Measurements from ENCODE around the gene LPP.

The LPP gene

DNA sequence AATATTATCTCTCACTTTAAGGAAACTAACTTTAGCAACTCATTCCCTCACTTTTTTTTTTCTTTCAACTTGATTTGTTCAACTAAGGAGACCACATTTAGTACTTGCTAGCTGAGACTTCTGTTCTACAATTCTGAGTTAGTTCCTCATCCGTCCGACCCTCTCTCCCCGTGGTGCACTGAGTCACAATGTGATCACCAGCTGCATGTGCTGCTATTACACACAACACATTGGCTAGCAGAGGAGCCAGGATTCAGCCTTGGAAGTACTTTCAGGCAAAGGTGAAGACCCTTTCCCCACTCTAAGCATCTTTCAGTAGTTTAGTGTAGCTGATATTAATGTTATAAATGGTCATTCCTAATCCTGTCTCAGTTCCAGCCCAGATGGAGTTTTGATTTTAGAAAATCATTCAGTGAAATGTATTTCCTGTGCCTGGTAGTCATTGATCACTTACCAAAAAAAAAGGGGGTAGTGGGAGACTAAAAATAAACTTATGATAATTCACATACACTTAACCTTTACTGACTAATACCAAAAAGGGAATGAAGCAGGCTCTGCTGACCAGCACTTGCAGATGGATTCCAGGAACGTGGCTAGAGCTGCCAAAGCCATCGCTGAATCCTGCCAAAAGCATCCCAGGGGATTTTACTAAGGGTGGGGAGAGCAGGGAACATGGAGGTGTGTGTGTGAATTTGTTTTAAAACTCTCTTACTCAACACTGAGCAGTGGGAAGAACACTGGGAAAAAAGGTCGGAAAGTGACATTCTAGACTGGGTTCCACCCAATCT, 424.8 kb downstream of the LPP start:
- no peaks in the 10 kb centered on the region for H3K9me3 ChIP-seq (ENCODE audit: control insufficient read depth, insufficient read depth, low read length)
- H3K9ac ChIP-seq (ENCODE audit: low read depth, low read length): no peak overlapping the region
- no peak overlapping the region for H3K27ac ChIP-seq (ENCODE audit: low read depth, low read length)
- H3K4me3 ChIP-seq (ENCODE audit: low read depth, low read length): no peak overlapping the region
- no peaks in the 10 kb centered on the region for H3K36me3 ChIP-seq (ENCODE audit: control insufficient read depth, insufficient read depth, low read length)
- no peaks in the 10 kb centered on the region for H3K27me3 ChIP-seq (ENCODE audit: control insufficient read depth, insufficient read depth, low read length)
- peaks cover 2% of the 10 kb centered on the region; the same call in 1 of the 2 replicates for H3K4me1 ChIP-seq (ENCODE audit: control insufficient read depth, insufficient read depth, low read length)

DNA sequence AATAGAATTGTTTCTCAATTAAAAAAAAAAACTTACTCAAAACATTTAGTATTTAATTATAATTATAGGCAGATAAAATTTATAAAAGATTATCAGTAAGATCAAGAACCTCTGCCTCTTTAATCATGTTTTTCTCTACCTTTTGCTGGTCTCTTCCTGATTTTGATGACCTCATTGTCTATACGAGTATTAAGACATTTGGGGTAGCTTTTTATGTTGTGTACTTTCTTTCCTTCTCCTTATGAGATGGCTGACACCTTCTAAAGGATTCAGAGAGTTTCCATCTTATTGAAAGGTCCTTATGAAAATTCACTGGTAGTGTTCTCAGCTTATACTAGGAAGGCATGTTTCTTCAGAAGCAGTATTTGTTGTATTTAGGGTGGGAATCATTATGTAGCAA, 426.3 kb downstream of the LPP start:
- H3K4me3 ChIP-seq (ENCODE audit: low read depth, low read length): no peak overlapping the region
- no peaks in the 10 kb centered on the region for H3K36me3 ChIP-seq (ENCODE audit: control insufficient read depth, insufficient read depth, low read length)
- H3K9ac ChIP-seq (ENCODE audit: low read depth, low read length): no peak overlapping the region
- no peaks in the 10 kb centered on the region for H3K9me3 ChIP-seq (ENCODE audit: control insufficient read depth, insufficient read depth, low read length)
- H3K4me1 ChIP-seq (ENCODE audit: control insufficient read depth, insufficient read depth, low read length): peaks cover 14% of the 10 kb centered on the region
- no peak overlapping the region for H3K27ac ChIP-seq (ENCODE audit: low read depth, low read length)
- H3K27me3 ChIP-seq (ENCODE audit: control insufficient read depth, insufficient read depth, low read length): no peaks in the 10 kb centered on the region

DNA sequence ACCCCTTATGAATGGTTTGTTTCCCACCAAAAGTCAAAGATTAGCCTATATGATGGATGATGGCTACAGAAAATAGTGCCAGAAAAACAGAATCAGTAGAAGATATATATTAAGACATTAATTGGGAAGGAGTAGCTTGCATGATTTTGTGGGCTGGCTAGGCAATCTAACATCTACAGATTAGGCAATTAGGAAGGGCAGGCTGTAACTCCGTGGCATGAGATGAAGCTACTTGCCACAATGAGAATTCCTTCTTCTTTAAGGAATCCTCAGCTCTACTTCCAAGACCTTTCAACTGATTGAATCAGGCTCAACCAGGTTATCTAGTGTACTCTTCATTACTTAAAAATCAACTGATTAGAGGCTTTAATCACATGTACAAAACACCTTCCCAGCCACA, 426.7 kb downstream of the LPP start:
- no peaks in the 10 kb centered on the region for H3K9me3 ChIP-seq (ENCODE audit: control insufficient read depth, insufficient read depth, low read length)
- no peak overlapping the region for H3K27ac ChIP-seq (ENCODE audit: low read depth, low read length)
- no peaks in the 10 kb centered on the region for H3K27me3 ChIP-seq (ENCODE audit: control insufficient read depth, insufficient read depth, low read length)
- no peak overlapping the region for H3K4me3 ChIP-seq (ENCODE audit: low read depth, low read length)
- H3K36me3 ChIP-seq (ENCODE audit: control insufficient read depth, insufficient read depth, low read length): no peaks in the 10 kb centered on the region
- H3K4me1 ChIP-seq (ENCODE audit: control insufficient read depth, insufficient read depth, low read length): peaks cover 18% of the 10 kb centered on the region
- H3K9ac ChIP-seq (ENCODE audit: low read depth, low read length): no peak overlapping the region

DNA sequence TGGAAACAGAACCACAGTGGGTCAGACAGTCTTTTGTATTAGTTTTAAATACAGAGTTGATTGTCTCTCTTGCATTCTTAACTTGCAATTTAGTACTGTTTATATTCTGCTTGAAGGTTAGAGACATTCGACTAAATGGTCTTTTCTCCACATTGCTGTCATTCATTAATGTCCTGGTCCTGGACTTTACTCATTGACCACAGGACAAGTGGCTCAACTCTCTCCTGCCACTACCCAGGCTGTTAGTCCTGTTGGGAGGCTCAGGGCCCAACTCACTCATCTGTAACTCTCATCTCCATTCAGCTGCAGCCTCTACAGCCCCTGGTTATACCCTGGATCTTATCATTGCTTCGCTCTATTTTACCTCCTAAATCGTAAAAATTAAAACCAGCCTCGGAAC, 427.4 kb downstream of the LPP start:
- Histone ChIP-seq H3K9ac (ENCODE audit: low read depth, low read length) (no peak overlapping the region), H3K4me3 (ENCODE audit: low read depth, low read length) (no peak overlapping the region), H3K4me1 (ENCODE audit: control insufficient read depth, insufficient read depth, low read length) (peaks cover 18% of the 10 kb centered on the region), H3K9me3 (ENCODE audit: control insufficient read depth, insufficient read depth, low read length) (no peaks in the 10 kb centered on the region), H3K27ac (ENCODE audit: low read depth, low read length) (no peak overlapping the region), H3K27me3 (ENCODE audit: control insufficient read depth, insufficient read depth, low read length) (no peaks in the 10 kb centered on the region), H3K36me3 (ENCODE audit: control insufficient read depth, insufficient read depth, low read length) (no peaks in the 10 kb centered on the region)

DNA sequence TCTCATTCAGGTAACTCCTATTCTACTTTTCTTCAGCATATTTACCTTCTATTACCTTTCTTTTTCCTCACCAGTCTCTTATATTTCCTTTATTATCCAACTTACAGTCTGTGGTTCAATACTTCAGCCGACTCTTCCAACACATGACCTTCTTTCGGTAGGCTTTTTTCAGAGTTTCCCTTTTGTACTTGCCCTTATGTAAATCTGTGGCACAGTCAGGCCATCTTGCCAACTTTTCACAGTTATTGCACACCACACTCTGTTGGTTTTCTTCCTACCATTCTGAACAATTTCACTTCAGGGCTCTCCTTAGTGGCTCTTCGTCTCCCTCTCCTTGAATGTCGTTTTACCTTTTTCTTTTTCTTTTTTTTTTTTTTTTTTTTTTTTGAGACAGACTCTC, 427.8 kb downstream of the LPP start:
- H3K4me1 ChIP-seq (ENCODE audit: control insufficient read depth, insufficient read depth, low read length): peaks cover 18% of the 10 kb centered on the region
- H3K9me3 ChIP-seq (ENCODE audit: control insufficient read depth, insufficient read depth, low read length): no peaks in the 10 kb centered on the region
- H3K9ac ChIP-seq (ENCODE audit: low read depth, low read length): no peak overlapping the region
- H3K4me3 ChIP-seq (ENCODE audit: low read depth, low read length): no peak overlapping the region
- no peaks in the 10 kb centered on the region for H3K36me3 ChIP-seq (ENCODE audit: control insufficient read depth, insufficient read depth, low read length)
- H3K27ac ChIP-seq (ENCODE audit: low read depth, low read length): no peak overlapping the region
- no peaks in the 10 kb centered on the region for H3K27me3 ChIP-seq (ENCODE audit: control insufficient read depth, insufficient read depth, low read length)

DNA sequence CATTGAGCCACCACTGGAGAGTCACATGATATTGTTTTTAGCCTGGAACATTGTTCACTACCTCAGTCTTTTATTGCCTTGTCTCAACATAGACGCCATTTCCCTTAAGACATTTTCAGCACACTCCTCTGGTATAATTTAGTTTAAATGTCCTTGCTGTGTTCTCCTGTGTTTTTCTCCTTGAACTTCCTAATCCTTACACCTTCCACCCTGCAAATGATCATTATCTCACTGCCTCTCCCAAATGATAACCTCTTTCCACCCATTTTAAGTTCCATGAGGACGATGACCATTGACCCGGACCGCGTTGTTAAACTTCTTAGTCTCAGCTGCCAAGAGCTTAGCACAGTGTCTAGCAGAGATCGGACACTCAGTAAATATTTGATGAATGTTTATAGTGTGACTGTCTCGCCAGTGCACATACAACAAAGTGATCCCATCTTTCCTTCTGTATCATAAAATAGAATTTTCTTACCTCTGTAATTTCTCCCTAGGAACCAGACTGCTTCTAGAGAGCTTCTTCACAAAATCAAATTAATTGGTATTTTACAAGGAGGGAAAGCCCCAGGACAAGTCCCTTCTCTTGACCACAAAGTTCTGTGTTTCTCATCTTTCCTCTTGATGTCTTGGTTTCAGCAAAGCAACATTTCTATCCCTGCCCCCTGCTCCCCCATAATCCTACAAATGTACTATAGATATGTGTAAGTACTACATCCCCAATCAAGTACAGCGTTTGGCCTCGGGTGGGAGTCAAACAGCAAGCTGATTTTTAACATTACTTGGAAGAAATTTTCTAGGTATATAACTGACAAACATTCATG, 429.6 kb downstream of the LPP start:
- no peak overlapping the region for H3K9ac ChIP-seq (ENCODE audit: low read depth, low read length)

DNA sequence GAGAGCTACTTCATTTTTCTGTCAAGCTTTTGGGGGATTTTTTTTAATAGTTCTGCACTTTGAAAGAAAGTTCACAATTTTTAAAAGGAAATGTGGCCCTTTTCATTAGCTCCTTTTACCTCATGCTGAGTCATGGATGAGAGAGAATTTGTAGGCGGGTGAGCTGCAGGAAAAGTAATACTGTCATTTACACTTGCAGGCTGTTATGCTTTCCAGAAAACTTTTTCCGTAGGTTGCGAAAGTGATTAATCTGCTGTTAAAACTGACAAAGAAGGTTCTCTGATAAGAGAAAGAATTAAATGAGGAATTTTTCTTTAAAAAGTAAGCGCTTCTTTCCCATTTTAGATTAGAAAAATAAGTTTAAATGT, 430.2 kb downstream of the LPP start:
- Histone ChIP-seq H3K9me3 (ENCODE audit: control insufficient read depth, insufficient read depth, low read length) (no peaks in the 10 kb centered on the region), H3K4me1 (ENCODE audit: control insufficient read depth, insufficient read depth, low read length) (peaks cover 18% of the 10 kb centered on the region), H3K27me3 (ENCODE audit: control insufficient read depth, insufficient read depth, low read length) (no peaks in the 10 kb centered on the region), H3K9ac (ENCODE audit: low read depth, low read length) (no peak overlapping the region), H3K27ac (ENCODE audit: low read depth, low read length) (no peak overlapping the region), H3K4me3 (ENCODE audit: low read depth, low read length) (no peak overlapping the region), H3K36me3 (ENCODE audit: control insufficient read depth, insufficient read depth, low read length) (no peaks in the 10 kb centered on the region)

More for the DNA sequence above, 429.6 kb downstream of the LPP start:
- H3K4me3 ChIP-seq (ENCODE audit: low read depth, low read length): no peak overlapping the region
- H3K9me3 ChIP-seq (ENCODE audit: control insufficient read depth, insufficient read depth, low read length): no peaks in the 10 kb centered on the region
- H3K36me3 ChIP-seq (ENCODE audit: control insufficient read depth, insufficient read depth, low read length): no peaks in the 10 kb centered on the region
- no peaks in the 10 kb centered on the region for H3K27me3 ChIP-seq (ENCODE audit: control insufficient read depth, insufficient read depth, low read length)
- peaks cover 18% of the 10 kb centered on the region for H3K4me1 ChIP-seq (ENCODE audit: control insufficient read depth, insufficient read depth, low read length)
- H3K27ac ChIP-seq (ENCODE audit: low read depth, low read length): no peak overlapping the region

DNA sequence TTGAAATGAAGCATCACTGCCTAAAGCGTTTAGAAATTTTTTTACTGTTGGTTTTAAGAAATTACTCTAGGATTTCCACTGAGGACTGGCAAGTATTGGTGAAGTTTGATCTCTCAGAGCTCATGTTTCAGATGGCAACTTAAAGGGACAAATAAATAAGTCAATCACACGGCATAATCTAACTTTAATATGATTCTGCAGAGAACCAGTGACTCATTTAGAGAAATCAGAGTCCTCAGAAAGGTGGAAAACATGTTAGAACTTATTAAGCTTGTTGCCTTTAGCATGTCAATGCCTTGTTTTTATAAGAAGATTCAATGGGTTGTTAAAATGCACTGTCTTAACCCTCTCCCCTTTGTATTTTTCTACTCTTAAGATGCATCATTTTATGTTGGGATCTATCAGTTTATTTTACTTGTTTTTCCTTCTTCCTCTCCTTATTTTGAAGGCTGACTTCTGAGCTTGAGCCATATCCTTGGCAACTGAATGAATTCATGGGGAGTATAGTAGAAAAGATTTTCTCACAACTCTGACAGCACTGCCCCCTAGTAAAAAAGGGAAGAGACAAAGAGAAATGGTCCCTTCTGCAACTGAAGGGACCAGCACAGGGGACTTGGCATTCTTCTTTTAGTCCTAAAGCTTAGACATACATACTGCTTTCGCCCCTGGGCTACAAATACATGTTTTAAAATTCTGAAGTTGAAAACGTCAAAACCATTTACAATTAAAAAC, 431.2 kb downstream of the LPP start:
- no peaks in the 10 kb centered on the region for H3K27me3 ChIP-seq (ENCODE audit: control insufficient read depth, insufficient read depth, low read length)
- H3K27ac ChIP-seq (ENCODE audit: low read depth, low read length): peak overlapping the region; percentile 42
- peaks cover 18% of the 10 kb centered on the region for H3K4me1 ChIP-seq (ENCODE audit: control insufficient read depth, insufficient read depth, low read length)
- no peaks in the 10 kb centered on the region for H3K9me3 ChIP-seq (ENCODE audit: control insufficient read depth, insufficient read depth, low read length)
- H3K4me3 ChIP-seq (ENCODE audit: low read depth, low read length): no peak overlapping the region
- H3K36me3 ChIP-seq (ENCODE audit: control insufficient read depth, insufficient read depth, low read length): no peaks in the 10 kb centered on the region
- no peak overlapping the region for H3K9ac ChIP-seq (ENCODE audit: low read depth, low read length)

DNA sequence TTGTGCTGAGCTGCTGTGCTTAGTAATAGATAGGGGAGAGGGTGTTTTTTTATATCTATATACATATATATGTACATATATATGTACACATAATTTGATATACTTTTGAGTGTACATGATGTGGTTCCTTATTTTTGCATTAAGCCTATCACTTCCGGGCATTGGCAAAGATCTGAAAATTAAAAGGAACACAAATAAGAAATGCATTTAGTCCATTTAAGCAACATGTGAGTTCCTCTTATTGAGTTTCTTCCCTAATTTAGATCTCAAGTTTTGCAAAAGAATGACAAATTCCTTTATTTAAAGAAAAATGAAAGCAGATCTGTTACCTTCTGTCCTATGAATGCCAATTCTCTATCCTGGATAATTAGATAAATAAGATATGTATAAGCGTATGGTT, 435.1 kb downstream of the LPP start:
- Histone ChIP-seq H3K9ac (ENCODE audit: low read depth, low read length) (no peak overlapping the region), H3K27ac (ENCODE audit: low read depth, low read length) (no peak overlapping the region), H3K27me3 (ENCODE audit: control insufficient read depth, insufficient read depth, low read length) (no peaks in the 10 kb centered on the region), H3K4me3 (ENCODE audit: low read depth, low read length) (no peak overlapping the region), H3K9me3 (ENCODE audit: control insufficient read depth, insufficient read depth, low read length) (no peaks in the 10 kb centered on the region), H3K4me1 (ENCODE audit: control insufficient read depth, insufficient read depth, low read length) (peaks cover 13% of the 10 kb centered on the region), H3K36me3 (ENCODE audit: control insufficient read depth, insufficient read depth, low read length) (no peaks in the 10 kb centered on the region)

DNA sequence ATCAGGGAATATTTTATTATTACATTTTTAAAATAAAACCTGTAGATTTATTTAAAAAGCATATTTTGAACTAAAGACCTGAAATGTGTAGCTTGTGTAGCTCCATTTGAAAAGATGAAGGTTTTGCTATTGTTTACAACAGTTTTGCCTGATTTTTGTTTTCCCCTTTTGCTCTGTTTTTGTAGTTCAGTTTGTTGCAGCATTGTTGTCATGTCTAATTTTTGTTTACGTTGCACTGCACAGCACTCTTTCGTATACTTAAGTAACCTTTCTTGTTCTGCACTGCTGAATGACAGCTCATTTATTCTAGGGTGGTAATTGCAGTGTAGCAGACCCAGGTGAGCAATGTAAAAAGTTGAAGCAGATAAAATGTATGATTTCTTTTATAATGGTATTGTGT, 435.8 kb downstream of the LPP start:
- H3K36me3 ChIP-seq (ENCODE audit: control insufficient read depth, insufficient read depth, low read length): no peaks in the 10 kb centered on the region
- H3K4me1 ChIP-seq (ENCODE audit: control insufficient read depth, insufficient read depth, low read length): peaks cover 15% of the 10 kb centered on the region
- no peak overlapping the region for H3K4me3 ChIP-seq (ENCODE audit: low read depth, low read length)
- H3K27ac ChIP-seq (ENCODE audit: low read depth, low read length): no peak overlapping the region
- no peaks in the 10 kb centered on the region for H3K9me3 ChIP-seq (ENCODE audit: control insufficient read depth, insufficient read depth, low read length)
- H3K27me3 ChIP-seq (ENCODE audit: control insufficient read depth, insufficient read depth, low read length): no peaks in the 10 kb centered on the region
- no peak overlapping the region for H3K9ac ChIP-seq (ENCODE audit: low read depth, low read length)

DNA sequence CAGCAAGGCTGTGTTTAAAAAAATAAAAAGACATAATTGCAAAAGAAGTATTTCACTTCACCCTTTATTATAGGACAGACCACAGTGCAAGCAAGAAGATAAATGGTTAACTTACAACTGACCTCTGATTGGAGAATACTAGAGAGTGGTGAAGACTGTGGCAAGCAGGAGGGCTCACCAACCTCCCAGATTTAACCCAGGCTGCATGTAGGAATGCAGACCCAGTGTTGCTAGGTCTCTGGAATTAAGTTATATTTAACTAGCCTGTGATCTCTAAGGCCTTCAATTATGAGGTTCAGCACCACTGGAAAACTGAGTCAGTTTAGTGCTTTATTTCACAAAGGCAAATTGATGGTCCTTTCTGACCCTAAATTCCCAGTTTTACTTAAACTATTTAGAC, 436.6 kb downstream of the LPP start:
- Histone ChIP-seq H3K9me3 (ENCODE audit: control insufficient read depth, insufficient read depth, low read length) (no peaks in the 10 kb centered on the region), H3K4me1 (ENCODE audit: control insufficient read depth, insufficient read depth, low read length) (peaks cover 13% of the 10 kb centered on the region; the same call in 1 of the 2 replicates)

More for the DNA sequence above, 436.6 kb downstream of the LPP start:
- H3K9ac ChIP-seq (ENCODE audit: low read depth, low read length): no peak overlapping the region
- no peaks in the 10 kb centered on the region for H3K27me3 ChIP-seq (ENCODE audit: control insufficient read depth, insufficient read depth, low read length)
- no peak overlapping the region for H3K27ac ChIP-seq (ENCODE audit: low read depth, low read length)
- H3K36me3 ChIP-seq (ENCODE audit: control insufficient read depth, insufficient read depth, low read length): no peaks in the 10 kb centered on the region
- no peak overlapping the region for H3K4me3 ChIP-seq (ENCODE audit: low read depth, low read length)
